Endometrium (tissue), 2 donors: ENCODE data around the gene PPP1R7.

ENCODE experiments used
- FAIRE-seq: peaks from 2 replicates; lab custom pipeline; 2012; peaks lifted over from hg19 to GRCh38; lab: Jason Lieb, UNC
- donor health status: control.
- donor health status: control.

The PPP1R7 gene

DNA sequence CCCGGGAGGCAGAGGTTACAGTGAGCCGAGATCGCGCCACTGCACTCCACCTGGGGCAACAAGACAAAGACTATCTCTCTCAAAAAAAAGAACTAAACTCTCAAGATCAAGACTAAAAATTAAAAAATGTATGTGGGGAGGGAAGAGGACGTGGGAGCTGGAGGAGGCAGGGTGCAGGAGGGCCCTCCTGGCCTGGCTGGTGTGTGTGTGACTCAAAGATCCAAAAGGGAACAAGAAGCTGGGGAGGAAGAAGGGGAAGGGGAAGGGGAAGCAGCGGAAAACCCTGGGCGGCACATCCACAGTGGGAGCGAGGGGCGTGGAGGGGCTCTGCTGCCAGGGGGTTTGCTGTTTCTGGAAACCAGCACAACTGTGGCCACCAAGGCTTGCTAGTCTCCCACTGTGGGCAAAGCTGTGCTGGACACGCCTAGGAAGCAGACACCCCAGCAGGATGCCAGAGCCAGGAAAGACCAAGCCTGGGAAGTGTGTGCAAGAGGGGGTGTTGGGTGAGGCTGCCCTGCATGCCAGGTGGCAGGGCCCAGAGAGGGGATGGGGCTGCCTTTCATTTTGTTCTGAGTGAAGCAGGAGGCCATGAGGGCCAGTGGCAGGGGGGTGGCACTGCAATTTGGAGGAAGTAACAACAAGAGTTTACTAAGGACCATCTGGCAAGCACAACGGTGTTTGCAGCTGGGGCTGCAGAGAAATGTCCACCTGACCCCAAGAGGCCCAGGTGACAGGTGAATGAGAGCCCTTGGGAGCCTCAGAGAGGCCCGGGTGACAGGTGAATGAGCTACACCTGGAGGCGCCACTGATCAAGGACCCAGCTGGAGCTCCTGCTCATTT, 82.7 kb downstream of the PPP1R7 start:
- no peak for FAIRE-seq
